Erythroblast (primary cell): ENCODE data around the gene PAQR9.

Source experiments
- DNase-seq, 2 experiments: peaks; one replicate each; lab custom pipeline; 2025; lab: John Stamatoyannopoulos, UW
- GATA1 ChIP-seq: IDR thresholded peaks from 2 replicates; pipeline ENCODE4 v1.6.1; 2011; ENCODE audit warnings: low read depth, mild to moderate bottlenecking, control low read depth, low read length, moderate library complexity
- POLR2A ChIP-seq: IDR thresholded peaks from 2 replicates; pipeline ENCODE4 v1.6.1; 2011; ENCODE audit warnings: mild to moderate bottlenecking, low read length

The PAQR9 gene, protein sequence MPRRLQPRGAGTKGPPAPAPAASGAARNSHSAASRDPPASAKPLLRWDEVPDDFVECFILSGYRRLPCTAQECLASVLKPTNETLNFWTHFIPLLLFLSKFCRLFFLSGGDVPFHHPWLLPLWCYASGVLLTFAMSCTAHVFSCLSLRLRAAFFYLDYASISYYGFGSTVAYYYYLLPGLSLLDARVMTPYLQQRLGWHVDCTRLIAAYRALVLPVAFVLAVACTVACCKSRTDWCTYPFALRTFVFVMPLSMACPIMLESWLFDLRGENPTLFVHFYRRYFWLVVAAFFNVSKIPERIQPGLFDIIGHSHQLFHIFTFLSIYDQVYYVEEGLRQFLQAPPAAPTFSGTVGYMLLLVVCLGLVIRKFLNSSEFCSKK

DNA sequence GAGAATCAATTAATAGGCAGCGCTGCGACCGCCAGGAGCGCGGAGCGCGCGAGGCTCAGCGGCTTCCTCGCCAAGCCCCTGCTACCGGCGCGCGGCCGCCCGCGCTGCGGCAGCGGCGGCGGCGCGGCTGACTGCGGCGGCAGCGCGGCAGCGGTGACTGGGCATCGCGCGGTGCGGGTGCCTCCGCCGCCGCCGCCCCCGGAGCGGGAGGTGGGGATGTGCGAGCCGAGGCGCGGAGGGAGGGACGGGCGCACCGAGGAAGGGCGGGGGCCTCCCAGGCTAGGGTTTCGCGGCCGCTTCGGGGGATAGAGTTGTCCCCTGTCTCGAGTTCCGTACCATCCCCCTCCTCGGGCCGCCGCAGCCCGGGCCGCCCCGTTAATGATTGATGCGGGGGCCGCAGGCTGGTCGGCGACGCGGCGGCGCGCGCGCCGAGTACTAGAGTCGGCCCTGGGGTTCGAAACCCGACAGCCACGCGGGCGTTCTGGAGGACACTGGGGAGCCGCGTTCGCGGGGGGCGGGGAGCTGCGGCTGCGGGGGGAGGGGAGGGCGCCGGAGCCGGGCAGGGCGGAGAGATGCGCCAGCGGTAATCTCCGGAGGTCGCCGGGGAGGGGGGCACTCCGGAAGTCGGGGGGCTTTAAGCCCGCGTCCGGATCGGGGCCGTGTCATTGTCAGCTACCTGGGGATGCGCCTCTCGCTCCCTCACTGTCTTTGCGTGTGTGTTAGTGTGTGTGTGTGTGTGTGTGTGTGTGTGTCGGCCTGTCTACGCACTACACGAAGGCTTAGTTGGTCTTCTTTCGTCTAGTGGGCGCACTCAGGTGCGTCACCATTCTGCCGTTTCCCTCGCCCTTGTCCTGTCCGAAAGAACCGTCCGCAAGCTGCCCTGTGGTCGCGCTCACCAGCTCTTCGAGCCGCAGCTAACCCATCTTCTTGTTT lies at the start of gene PAQR9:
PAQR9 (minus strand) TSS at position 159 of the 933 bp plus-strand sequence. CDS start 338 bp downstream, outside the sequence.
- peak; percentile 84 to 91 for DNase-seq
- peak; percentile 58 for TF ChIP-seq POLR2A
- no peak for TF ChIP-seq GATA1

DNA sequence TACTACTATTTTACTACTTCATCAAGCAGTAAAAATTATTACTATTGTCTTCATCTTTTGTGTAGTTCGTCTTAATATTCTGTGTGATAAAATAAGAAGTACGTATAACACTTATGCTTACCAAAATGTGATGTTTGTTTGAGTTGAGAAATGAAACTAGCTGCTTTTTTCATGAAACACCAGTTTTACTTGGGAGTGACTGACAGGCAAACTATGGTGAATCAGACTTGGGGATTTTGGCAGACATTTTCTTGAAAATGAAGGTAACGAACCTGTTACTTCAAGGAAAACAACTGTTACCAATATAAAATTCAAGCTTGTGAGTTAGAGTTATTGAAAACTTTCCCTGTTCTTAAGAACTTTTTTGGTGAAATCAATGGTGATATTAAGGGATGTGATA lies 48.2 kb upstream of the PAQR9 start:
- TF ChIP-seq GATA1 (no peak), POLR2A (no peak)
- DNase-seq: no peak

DNA sequence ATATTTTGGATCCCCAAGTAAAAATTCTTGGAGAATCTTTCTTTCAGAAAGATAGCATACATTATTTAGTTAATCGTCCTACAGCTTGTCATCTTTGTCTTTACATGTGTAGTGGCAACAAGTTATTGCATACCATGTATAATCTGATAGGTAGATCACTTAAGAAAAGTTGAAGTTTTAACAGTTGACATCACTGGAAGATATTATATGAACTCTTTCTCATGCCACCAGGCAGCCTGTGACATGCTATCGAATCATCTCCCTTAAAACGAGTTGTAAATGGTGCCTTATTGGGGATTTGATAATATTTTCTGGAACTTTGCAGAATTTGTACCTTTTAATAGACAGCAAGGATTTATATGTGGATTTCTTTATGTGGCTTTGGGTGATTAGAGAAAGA lies 46.5 kb upstream of the PAQR9 start:
- no peak for DNase-seq
- no peak for TF ChIP-seq POLR2A
- TF ChIP-seq GATA1: no peak

DNA sequence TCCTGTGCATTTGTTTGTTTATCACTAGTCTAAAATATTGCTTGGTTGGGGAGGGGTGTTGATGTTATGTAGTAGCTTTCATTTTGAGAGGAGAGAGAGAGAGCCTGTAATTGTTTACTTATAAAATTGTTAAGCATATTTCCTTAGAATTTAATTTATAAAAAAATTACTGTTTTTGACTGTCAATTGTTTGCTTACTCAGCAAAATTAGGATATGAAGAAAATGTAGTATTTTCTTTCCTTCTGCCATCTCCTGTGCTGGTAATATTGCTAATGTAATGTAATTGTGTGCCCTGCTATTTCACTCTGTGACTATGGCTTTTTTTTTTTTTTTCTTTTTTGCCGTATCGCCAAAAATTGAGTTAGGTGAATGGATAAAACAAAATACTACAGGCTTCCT lies 41.3 kb upstream of the PAQR9 start:
- DNase-seq: no peak
- no peak for TF ChIP-seq GATA1
- no peak for TF ChIP-seq POLR2A

GRCh38 chr3:143002727-143003126 lies 39.3 kb upstream of the PAQR9 start:
- TF ChIP-seq POLR2A (no peak), GATA1 (no peak)
- peak; percentile 44 to 63 for DNase-seq

DNA sequence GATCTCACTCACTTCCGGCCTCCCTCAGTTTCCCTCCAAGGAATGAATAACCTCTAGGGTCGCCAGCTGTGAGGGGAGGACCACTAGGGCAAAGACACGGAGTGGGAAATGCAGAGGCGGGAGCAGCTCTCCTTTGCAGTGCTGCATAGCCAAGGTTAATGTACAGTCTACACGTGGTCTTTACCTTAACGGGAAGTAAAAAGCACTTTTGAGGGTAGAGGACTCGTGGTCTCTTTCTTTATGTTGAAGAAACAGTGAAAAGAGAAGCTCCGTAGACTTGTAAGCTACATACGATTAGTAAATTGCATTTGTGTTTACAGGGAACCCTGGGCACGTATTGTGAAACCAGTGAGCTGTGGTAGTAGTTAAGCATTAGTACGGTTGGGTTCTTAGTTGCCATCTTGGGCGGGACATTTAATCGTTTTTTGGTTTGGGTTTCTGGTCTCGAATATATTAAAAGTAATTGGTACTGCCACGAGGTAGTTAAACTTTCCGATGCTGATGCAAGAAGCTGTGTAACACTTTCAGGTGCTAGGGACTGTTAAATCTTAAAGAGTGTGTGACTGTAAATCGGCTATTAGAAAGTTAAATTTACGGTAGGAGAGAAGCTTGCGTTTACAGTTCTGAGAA lies 38.7 kb upstream of the PAQR9 start:
- TF ChIP-seq GATA1: no peak
- no peak for TF ChIP-seq POLR2A
- DNase-seq: peak; percentile 72 to 77

DNA sequence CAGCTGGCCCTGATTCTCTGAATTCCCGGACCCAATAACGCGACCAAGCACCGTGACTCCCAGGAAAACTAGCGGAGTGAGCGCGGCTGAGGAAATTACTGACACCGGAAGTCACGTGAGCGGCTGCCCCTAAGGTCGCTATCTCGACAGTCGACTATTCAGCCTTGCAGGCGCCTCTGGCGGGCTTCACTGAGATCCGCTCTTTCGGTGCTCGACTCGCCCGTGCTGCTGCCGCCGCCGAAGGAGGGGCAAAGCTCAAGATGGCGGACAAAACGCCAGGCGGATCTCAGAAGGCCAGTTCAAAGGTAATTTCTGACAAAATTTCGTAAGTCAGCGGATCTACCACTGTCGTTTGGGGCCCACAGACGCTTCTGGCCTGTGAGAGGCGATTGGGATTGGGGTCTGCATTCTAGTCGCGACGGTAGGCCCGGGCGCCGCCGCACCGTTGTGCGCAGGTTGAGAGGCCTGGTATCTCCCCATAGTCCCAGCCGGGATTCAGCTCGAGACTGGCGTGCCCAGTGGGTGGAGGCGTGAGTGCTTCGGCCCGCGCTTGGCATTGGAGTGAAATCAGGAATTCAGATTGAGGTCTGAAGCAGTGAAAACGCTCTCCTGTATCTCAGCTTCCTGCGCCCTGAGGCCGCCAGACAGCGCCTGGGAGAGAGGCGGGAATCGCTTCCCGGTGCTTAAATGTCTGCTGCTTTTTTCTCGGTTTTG lies 38.1 kb upstream of the PAQR9 start, which contains the start of gene U2SURP:
U2SURP (plus strand) TSS at position 202 of the 714 bp plus-strand sequence; CDS start at position 261, 59 bp downstream.
- TF ChIP-seq GATA1 (no peak), POLR2A (peak; percentile 97)
- peak; percentile 97 to 98 for DNase-seq

DNA sequence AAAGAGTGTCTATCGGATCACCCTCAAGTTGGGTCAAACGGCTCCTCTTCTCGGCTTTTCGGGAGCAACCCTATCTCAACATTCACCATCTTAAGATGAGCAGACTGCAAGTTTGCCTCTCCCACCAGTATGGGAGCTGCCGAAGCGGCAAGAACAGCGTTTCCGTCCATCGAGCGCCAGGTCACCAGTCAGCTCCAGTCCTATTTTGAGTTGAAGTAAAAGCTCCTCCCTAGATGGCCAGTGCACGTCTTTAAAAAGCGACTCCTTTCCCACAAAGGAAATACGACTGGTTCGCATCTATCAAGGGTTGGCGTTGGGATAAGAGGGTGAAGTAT lies 37.5 kb upstream of the PAQR9 start:
- no peak for TF ChIP-seq POLR2A
- no peak for TF ChIP-seq GATA1
- DNase-seq: peak in 1 of 2 experiments; percentile 94

- no peak for TF ChIP-seq POLR2A
- peak in 1 of 2 experiments; percentile 48 for DNase-seq
Observed at GRCh38 chr3:143000528-143000927, 37.1 kb upstream of the PAQR9 start.

- TF ChIP-seq GATA1 (no peak), POLR2A (no peak)
- DNase-seq: peak; percentile 27 to 43
Observed at GRCh38 chr3:142999881-143000280, 36.4 kb upstream of the PAQR9 start.

DNA sequence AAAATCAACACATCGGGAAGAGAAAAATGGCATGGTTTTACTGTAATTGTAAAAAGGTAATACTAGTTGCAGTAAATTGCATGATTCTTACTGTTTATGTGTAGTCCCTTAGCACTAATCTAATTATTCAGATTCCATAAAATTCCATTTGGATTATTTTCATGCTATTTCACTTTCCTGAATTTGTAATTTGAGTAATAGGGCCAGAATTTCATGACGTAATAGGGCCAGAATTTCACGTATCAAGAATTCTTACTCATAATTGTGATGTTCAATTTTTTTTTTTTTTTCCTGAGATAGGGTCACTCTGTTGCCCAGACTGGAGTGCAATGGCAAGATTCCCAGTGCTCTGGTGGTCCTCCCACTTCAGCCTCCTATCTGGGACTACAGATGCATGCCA lies 35.0 kb upstream of the PAQR9 start:
- no peak for DNase-seq

GRCh38 chr3:142997330-142997729 lies 33.9 kb upstream of the PAQR9 start:
- no peak for DNase-seq
- TF ChIP-seq GATA1 (no peak), POLR2A (no peak)

More for the DNA sequence above, 35.0 kb upstream of the PAQR9 start:
- TF ChIP-seq POLR2A: no peak
- TF ChIP-seq GATA1: no peak

DNA sequence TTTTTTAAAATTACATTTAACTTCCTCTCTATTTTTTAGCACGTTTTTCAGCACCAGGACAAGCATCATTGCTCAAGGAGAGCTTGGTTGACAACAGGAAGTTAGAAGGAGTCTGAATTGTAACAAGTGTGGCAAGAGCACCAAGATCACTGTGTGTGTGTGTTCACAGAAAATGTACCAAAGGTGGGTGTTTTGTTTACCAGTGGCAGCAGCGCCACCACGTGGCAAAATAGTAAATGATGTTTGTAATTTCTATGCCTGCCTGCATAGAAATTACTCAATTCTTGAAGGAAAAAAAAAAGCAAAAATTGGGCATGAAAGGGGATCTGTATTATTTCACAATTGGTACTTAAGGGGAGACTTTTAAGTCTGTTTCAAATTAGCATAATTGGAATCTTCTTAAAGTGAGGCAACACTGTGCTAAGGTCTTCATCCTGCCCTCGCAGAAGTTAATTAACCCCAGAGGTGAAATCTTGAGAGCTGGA lies 30.5 kb upstream of the PAQR9 start:
- TF ChIP-seq GATA1: no peak
- no peak for TF ChIP-seq POLR2A
- peak; percentile 83 to 92 for DNase-seq
